HG02763 (cell line): ENCODE measurements around the gene PPBP.
"Not testable (repeated sequence)": the region's sequence is repeated elsewhere in the genome, so short reads cannot be mapped to it uniquely, and the experiment has no call there.

Experiments used
- ATAC-seq: cut with Tn5 transposase; IDR thresholded peaks from one replicate; pipeline ENCODE4 v1.9.1; 2021; ENCODE audit warnings: mild to moderate bottlenecking, moderate library complexity; ENCODE audit not compliant: unreplicated experiment

The PPBP gene

DNA sequence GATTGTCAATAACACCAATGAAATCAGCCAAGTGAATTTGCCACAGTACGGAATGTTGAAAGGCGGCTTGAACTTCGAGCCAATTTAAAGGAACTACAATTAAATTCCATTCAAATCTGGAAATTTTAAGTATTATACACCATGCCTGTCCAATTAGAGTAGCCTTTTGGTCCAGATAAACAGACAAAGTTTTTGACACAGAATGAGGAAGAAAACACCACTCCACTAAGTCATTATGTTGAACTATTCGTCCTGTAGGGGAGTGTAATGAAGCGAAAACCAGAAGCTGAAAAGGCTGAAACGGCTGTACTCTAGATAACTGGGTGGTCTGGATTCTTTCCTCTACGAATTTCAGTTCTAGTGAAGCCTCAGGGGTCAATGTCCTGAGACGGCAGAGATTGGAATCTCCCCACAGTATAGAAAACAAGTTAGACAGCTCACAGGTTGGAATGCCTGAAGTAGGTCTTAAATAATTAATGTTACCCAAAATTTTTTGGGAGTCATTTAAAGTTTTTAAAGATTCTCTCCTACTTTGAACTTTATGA, 37.5 kb downstream of the PPBP start:
- ATAC-seq, result not testable (repeated sequence)

DNA sequence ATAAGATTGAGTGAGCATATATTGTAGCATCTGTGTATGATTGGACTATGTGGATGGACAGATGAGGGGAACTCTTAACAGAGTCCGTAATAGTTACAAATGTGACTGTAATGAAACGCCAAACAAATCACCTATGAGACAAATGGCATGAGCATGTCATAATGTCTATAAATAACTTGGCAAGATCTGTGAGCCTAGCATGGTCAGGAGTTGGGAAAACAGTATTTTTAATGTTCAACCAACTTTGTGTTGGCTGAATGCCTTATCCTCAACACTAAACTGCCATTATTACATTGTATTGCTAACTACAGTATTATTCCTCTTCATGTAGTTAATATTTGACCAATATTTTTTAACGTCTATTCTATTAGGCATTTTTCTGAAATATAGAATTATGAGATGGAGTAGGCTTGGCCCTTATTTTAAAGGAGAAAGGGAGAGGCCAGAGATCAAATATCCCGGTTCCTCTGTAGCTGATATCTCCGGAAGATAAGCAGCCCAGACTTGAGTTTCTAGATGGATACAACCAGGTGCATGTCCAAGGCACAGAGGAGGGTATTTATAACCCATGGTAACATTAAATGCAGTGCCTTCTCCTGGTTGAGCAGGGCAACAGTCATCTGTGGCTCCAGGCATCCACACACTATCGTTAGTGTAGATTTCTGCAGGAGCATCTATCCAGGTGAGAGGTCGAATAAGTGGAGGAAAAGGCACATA, 38.8 kb downstream of the PPBP start:
- no peak for ATAC-seq

DNA sequence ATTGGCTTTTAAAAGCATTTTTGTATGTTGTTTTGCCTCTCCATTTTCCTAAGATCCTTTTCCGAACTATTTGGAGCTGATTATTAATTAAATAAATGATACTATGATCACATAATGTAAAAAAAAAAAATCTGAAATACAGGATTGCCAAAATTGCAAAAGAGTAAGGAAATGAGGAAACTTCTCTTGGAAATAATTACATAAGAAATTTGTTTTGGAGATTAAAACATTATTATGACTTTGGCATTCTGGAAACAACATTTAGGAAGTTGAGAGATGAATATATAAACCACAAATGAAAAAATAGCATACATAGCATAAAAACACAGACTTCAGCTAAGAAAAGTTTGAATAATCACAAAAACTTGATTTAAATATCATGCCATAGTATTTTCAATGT, 39.7 kb downstream of the PPBP start:
- ATAC-seq, result no peak

GRCh38 chr4:73947239-73947985, 40.6 kb downstream of the PPBP start:
- no peak for ATAC-seq

GRCh38 chr4:73945674-73946449, 42.1 kb downstream of the PPBP start:
- no peak for ATAC-seq

DNA sequence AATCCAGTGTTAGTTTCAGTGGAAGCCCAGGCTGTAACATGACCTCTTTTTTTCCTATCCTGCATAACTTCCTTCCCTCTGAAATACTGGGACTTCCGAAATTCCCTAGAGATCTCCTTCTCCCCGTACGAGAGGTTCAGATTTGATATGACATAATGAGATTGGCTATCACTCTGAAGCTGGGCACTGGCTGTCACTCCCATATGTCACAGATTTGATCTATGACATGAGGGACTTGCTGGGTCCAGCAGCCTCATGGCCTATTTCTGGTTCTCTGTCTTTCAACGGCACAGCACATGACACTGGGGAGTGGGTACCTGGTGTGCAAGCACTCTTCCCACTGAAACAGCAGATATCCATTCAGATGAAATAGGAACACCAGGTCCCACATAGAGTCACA, 42.9 kb downstream of the PPBP start:
- no peak for ATAC-seq

DNA sequence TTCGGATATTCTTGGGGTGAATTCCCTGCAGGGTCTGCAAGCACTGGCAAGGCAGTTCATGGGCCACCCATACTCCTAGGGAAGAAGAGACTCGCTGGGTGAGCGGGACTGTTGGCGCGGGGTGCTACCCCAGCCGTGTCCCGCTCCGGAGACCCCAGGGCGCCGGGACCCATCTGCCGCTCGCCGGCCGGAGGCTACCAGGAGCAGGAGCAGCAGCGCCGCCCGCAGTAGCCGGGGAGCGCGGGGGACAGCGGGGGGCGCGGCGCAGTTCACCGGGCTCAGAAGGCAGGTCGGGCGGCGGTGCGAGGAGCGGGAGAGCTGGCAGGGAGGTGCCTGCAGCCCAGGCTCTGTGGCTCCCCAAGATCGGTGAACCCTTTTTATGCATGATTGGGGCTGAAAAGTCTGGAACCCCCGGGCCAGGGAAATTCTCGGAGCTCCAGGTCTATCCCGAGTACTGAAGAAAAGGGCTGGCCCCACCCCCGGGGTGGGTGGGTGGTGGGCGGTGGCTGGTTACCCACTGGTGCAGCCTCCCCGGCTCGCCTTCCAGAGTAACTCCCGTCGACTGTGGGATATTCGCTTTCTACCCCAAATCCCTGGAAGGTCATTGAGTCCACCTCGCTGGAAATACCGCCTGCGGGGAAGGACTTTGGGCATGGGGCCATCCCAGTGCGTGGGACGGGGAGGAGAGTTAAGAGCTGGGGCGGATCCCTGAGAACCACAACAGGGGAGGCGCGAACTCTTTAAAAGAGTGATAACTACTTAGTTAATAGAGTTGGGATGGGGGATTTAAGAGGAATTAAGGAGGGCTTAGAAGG, 43.7 kb downstream of the PPBP start:
- ATAC-seq, result no peak

DNA sequence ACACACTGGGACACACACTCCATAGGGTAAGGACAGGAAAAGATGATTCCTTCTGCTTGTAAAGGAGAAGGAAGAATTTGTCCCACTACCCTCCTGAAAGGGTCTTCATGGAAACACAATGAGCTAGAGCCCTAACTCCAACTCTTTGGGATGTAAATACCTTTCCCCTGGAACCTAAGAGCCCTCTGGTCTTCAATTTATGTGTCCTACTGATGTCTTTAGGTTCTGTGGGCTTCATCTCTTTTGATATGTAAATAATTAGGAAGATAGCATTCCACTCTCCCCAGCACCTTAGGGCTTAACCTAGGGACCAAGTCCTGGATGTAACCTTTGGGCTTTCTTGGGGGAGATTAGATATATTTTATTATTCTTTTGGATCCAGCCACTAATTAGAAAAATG, 44.4 kb downstream of the PPBP start:
- no peak for ATAC-seq

GRCh38 chr4:73936969-73937368, 51.0 kb downstream of the PPBP start:
- ATAC-seq, result no peak
